GM12873 (cell line): ENCODE results near the gene ITGAE.

Experiments used
- TF ChIP-seq, protein P1 (sequence below): IDR thresholded peaks from 2 replicates; pipeline ENCODE4 v1.5.1; 2012; ENCODE audit warnings: low read depth, mild to moderate bottlenecking, moderate library complexity, low read length, control low read depth; ENCODE audit not compliant: insufficient read depth; ENCODE audit errors: missing control alignments

Gene ITGAE

DNA sequence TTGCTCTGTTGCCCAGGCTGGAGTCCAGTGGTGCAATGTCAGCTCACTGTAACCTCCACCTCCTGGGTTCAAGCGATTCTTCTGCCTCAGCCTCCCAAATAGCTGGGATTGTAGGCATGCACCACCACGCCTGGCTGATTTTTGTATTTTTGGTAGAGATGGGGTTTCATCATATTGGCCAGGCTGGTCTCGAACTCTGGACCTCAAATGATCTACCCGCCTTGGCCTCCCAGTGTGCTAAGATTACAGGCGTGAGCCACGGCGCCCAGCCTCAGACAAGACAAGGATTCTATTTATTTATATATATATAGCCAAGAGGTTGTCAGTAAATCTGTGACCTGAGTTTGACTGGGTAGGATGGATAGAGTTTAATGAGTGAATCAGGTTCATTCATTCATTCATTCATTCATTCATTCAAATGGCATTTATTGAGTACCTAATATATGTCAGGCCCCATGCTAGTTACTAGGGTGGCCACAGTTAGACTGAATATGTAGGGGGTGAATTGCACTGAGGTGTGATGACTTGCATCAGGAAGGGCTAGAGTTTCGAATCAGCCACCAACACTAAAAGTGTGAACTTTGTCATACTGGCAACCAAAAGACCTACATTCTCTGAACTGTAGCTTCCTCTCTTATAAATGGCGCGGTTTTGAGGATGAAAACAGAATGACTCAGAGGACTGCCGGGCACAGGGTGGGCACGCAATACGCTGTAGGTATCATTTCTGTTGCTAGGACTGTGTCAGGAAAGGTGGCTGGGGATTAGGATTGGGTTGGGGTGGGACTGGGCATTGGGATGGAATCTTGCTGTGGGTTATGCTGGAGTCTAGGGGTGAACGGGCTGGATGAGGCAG, 37.8 kb downstream of the ITGAE start:
- TF ChIP-seq, protein P1, sequence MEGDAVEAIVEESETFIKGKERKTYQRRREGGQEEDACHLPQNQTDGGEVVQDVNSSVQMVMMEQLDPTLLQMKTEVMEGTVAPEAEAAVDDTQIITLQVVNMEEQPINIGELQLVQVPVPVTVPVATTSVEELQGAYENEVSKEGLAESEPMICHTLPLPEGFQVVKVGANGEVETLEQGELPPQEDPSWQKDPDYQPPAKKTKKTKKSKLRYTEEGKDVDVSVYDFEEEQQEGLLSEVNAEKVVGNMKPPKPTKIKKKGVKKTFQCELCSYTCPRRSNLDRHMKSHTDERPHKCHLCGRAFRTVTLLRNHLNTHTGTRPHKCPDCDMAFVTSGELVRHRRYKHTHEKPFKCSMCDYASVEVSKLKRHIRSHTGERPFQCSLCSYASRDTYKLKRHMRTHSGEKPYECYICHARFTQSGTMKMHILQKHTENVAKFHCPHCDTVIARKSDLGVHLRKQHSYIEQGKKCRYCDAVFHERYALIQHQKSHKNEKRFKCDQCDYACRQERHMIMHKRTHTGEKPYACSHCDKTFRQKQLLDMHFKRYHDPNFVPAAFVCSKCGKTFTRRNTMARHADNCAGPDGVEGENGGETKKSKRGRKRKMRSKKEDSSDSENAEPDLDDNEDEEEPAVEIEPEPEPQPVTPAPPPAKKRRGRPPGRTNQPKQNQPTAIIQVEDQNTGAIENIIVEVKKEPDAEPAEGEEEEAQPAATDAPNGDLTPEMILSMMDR: no peak

DNA sequence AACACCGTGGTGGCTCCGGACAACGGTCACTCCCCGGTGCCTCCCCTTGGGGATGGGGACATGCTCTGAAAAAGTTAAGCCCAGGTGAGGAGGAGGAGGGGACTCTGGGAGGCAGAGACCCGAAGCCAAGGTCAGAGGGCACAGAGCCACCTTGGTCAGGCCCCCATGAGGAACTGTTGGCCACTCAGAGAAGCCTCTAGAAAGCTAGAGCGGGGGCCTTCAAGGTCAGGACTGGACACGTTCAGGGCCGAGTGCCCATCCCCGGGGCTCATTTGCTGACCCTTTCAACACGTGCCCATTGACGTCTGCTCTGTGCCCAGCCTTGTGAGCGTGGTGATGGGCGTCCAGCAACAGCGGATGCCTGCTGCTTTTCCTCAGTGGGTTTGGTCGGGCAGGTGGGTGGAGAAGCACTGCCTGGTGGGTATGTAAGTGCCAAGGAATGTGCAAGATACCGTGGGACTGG, 39.0 kb downstream of the ITGAE start:
- TF ChIP-seq, protein P1: no peak

DNA sequence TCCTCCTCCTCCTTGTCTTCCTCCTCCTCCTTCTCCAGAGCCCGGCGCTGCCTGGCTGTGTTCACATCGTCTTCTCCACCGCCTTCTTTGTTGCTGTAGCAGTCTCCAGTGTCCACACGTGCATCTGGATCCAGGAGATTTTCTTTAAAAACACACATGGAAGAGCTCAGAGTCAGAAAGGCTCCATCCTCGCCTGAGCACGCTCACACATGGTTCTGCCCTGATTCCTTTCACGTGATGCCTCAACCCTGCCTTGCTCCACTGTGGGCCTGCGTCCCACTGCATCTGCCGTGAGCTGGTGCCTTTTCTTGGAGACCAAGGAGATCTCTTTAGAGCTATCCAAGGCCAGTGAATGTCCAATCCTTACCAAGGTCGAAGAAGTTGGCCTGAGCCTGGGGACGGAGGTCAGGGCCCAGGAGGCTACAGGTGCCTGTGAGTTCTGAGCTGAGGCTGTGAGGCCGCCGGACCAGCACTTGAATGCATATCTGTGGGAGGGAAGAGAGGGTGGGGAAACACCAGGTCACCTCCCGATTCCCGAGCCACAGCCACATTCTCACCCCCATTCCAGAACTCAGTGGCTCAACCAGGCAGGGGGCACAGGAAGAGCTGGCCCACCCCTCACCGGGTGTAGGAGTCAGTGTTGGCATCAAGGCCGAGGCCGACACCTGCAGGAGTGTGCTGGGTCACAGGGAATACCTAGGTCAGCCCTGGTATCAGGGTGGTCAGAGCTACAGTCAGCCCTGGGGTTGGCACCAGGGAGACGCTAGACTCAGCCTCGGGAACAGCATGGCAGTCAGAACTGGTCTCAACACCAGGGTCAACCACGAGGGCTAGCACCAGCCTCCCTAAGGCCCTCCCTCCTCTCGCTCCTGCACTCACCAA, 39.7 kb downstream of the ITGAE start:
- TF ChIP-seq, protein P1: no peak

DNA sequence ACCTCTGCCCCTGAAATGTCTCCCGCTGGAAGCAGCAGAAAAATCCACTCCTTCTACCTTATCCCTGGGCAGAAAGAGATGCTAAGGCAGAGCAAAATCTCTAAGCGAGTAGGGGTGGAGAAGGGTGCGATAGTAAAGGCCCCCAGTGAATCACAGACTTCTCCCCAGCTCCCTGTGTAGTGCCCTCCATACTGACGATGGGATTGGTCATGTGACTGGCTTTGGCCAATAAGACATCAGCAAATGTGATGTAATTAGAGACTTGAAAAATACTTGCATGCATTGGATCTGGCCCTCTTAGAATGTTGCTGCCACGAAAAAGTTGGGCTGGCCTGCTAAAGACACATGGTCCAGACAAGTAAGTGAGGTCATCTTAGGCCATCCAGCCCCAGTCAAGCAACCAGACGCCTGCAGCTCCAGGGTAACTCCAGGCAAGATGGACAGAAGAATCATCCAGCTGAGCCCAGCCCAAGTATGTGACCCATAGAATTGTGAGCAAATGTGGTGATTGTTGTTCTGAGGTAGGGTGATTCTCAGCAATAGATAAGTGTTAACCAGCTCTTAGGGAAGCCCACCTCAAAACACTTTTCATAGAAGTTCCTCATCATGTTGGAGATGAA, 41.3 kb downstream of the ITGAE start:
- TF ChIP-seq, protein P1: no peak

DNA sequence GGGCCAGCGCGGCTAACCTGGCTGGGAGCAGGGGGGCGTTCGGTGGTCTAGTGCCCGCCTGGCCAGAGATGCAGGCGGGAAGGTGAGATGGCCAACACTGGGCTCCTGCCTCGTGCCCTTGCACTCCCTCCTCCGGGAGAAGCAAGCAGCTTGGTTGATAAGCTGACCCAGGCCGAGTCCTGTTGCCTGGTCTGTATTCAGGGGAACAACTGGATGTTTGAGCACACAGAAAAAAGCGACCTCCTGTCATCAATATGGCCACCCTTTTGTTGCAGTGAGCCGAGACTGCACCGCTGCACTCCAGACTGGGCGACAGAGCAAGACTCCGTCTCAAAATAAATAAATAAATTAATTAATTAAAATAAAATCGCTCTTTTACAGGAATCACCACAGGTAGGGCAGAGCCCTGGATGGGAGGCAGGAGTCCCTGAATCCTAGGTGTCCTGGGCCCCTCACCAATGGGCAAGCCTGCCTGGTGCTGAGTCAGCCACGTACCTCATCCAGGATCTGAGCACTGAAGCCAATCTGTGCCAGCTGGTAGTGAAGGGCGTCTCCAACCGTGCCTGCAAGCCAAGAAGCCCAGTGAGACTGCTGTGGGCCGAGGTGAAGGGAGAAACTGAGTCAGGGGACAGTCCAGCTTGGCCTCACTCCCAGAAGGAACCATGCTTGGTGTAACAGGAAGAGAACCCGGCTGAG, 45.5 kb downstream of the ITGAE start:
- TF ChIP-seq, protein P1: no peak

DNA sequence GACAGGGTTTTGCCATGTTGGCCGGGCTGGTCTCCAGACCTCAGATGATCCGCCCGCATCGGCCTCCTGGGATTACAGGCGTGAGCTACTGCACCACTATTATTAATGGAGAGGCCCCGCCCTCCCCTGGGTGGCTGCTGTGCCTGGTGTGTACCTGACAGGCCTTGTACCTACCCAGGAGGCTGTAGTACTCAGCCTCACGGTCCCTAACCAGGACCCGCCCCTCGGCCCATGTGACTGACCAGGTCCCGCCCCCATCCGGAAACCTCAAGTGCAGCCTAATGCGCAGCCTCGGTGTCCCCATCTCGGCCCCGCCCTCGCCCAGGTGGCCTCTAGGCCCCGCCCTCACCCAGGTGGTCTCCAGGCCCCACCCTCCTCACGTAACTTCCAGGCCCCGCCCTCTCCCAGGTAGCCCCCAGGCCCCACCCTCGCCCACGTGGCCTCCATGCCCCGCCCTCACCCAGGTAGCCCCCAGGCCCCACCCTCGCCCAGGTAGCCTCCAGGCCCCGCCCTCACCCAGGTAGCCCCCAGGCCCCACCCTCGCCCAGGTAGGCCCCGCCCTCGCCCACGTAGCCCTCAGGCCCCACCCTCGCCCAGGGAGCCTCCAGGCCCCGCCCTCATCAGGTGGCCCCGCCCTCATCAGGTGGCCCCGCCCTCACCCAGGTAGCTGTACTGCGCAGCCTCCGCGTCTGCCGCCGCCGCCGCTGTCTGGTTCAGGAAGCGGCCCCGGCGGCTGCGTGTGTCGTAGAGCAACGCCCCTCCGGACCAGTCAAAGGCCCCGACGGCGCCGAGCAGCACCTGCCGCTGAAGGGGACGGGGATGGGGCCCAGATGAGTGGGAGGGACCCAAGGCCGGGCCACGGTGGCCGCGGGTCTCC, 46.3 kb downstream of the ITGAE start:
- TF ChIP-seq, protein P1: no peak
